A172 (cell line): ENCODE results near the gene PLOD3. TPM values are rescaled to one million over a fixed set of nuclear protein-coding genes. Genes with fewer than 3 reads are reported as not detected.
"Not testable (repeated sequence)": the region's sequence is repeated elsewhere in the genome, so short reads cannot be mapped to it uniquely, and the experiment has no call there.

ENCODE experiments used
- DNase-seq: peaks from one replicate; pipeline ENCODE4 v3.0.0-alpha.2; 2015; ENCODE audit warnings: low spot score
- total RNA-seq: library from RNA; depleted of rRNA; stranded (reverse); fragments of >200 nt; shearing (Covaris generic); gene quantifications from 2 replicates; pipeline ENCODE4 v1.2.3, GENCODE V29; 2014

The PLOD3 gene
- total RNA-seq, 1 experiment from 2014 or later: 105 TPM

DNA sequence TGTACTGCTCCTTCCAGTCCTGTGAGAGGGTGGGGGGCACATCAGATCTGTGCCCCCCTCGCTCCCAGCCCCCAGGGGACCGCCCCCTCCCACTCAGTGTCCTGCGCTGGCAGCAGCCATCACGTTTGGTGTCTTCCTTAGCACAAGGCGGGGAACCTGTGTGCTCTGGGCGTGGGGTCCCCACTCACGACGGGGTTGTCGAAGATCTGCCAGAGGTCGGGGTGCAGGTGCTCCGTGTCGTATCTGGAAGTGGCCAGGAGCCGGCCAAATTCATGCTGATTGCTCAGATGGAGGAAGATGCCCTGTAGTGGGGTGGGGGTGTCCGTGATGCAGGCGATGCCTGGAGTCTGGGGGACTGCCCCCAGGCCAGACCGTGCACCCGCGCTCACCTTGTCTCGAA lies 7.2 kb downstream of the PLOD3 start:
- DNase-seq: no peak

DNA sequence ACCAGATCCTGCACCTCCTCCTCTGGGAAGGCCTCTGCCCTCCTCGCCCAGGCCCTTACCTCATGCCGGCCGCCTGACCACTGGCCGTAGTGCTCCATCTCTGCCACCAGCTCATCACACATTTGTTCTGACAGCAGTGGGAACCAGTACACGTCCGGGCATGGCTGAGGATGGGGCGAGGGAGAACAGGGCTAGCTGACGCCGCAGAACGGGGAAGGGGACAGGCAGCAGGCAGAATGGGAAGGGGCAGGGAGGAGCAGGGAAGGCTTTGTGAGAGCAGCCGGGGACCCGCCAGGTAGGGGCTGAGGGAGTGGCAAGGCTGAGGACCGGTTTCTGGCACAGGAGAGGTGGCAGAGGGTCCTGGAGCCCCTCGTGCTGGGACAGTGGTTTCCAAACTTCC lies 8.6 kb downstream of the PLOD3 start:
- DNase-seq: no peak

DNA sequence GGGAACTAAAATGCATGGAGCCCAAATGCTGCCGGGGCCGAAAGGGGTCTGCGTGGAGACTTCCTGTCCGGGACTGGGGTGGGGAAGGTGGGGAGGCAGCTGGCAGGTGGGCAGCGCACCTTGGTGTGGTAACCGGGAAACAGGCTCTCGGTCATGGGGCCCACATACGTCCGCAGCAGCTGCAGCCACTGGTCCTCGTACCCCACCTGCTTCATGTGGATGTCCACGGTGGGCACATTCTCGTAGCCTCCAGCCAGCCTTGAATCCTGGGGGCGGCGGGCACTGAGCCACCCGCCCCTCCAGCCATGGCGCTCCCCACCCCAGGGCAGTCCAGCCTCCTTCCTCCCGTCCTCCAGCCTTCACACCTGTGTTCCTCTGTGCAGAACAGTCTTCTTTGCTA lies 9.9 kb downstream of the PLOD3 start:
- no peak for DNase-seq

DNA sequence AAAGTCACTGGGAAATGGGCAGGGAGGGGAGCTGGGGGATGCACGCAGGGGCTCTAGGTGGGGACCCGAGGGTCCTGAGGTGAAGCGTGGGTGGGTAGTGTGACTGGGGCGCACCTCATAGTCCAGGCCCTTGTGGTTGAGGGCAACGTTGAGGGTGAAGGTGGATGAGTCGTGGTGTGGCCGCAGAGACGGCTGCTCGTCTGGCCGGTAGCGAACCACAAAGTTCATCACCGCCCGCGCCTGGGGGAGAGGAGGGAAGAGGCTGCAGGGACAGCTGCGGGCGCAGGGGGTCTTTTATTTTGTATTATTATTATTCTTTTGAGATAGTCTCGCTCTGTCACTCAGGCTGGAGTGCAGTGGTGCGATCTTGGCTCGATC lies 10.7 kb downstream of the PLOD3 start:
- no peak for DNase-seq

DNA sequence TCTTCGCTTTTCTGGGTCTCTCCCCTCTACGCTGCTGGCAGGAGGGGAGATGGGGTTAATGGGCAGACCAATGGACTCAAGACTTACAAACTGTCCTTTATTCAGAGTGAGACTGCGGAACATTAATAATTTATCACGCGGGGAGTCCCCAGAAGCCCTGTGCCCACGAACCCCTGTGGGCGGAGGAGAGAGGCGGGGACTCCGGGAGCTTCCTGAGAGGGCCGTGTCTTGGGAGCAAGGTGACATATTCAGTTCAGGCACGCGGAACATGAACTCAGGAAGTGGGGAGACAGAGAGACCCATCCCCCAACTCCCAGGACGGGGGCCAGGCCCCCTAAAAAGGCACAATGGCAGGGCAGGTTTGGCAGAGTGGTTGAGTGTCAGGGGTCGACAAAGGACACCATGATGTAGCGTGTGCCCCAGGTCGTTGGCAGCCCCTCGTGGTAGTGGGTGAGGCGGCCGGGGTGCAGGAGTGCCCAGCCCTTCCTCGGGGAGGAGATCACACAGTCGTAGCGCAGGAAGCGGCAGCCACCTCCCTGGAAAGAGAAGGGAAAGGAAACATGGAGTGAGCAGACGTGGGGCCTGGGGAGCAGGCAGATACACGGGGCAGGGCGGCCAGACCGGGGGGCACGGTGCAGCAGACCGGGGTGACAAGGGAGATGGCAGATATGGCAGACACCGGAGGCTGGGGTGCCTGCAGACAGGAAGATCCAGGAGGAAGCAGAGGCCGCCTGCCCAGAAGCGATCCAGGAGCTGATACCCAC lies 11.3 kb downstream of the PLOD3 start:
- DNase-seq: no peak

DNA sequence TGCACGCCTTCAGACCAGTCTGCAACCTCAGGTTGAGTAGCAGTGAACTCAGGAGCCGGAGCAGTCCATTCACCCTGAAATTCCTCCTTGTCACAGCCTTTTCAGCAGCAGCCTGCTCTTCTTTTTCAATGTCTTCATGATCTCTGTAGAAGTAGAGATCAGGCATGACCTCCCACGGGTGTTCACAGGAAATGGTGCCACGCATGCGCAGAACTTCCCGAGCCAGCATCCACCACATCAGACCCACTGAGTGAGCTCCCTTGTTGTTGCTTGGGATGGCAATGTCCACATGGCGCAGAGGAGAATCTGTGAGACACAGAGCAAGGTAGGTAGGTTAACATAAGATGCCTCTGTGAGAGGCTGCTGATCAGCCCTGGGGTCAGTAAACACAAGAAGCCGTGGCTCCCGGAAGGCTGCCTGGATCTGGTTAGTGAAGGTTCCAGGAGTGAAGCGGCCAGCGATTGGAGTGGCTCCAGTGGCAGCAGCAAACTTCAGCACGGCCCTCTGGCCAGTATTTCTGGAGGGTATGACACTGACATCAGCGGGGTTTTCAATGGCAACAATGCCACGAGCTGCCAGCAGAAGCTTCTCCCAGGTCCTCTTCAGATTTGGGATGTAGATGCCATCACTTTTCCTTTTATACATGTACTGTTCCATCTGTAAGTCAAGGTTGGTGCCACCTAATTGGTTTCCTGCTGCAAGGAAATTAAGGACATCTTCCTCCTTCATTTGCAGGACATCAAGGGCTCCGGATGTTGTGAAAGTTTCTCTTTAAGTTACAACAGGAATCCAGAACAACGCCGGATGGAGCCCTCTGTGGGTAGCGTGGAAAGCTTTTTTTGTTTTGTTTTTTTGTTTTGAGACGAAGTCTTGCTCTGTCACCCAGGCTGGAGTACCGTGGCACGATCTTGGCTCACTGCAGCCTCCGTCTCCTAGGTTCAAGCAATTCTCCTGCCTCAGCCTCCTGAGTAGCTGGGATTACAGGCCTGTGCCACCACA lies 13.3 kb downstream of the PLOD3 start:
- DNase-seq: not testable (repeated sequence)

DNA sequence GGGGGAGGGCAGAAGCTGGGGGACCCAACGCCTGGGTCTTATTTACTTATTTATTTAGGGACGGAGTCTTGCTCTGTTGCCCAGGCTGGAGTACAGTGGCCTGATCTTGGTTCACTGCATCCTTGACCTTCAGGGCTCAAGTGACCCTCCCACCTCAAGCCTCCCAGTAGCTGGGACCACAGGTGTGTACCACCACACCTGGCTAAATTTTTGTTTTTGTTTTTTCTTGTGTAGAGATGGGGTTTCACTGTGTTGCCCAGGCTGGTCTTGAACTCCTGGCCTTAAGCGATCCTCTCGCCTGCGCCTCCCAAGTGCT lies 14.8 kb downstream of the PLOD3 start:
- no peak for DNase-seq

DNA sequence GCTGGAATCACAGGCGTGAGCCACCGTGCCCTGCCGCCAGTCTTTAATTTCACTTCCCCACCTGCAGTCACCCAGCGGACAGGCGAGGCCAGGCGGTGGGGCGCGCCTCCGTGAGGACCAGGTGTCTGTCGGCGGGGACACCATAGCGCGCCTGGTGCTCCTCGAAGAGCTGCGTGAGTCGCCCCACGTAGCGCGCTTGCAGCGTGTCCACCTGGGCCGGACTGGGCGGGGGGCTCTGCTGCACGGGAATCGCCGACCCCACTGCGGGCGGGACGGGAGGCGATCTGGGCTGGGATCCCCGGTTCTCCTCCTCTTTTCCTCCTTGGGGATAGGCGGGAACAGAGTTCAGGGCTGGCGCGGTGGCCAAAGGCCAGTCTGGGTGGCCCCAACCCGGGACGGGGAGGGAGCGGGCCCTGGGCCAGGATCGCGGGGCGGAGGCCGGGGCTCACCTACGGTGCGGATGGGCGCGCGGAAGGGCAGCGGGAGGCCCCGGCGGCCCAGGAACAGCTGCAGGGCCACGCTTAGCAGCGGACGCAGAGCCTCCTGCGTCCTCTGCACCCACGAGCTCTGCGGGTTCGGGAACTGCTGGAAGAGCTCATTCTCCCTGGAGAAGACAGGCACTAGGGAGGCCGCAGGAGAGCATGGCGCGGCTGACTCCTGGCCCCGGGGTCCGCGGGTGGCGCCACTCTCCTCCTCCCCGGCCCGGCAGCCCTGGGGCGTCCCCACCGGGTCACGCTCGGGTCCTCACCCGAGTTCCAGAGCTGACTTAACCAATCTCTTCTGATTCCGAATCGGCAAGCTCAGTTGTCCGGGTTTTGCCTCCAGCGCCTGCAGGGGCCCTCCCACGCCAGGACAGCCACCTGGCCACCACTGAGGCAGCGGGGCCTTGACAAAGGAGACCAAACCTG lies 15.4 kb downstream of the PLOD3 start:
- no peak for DNase-seq

DNA sequence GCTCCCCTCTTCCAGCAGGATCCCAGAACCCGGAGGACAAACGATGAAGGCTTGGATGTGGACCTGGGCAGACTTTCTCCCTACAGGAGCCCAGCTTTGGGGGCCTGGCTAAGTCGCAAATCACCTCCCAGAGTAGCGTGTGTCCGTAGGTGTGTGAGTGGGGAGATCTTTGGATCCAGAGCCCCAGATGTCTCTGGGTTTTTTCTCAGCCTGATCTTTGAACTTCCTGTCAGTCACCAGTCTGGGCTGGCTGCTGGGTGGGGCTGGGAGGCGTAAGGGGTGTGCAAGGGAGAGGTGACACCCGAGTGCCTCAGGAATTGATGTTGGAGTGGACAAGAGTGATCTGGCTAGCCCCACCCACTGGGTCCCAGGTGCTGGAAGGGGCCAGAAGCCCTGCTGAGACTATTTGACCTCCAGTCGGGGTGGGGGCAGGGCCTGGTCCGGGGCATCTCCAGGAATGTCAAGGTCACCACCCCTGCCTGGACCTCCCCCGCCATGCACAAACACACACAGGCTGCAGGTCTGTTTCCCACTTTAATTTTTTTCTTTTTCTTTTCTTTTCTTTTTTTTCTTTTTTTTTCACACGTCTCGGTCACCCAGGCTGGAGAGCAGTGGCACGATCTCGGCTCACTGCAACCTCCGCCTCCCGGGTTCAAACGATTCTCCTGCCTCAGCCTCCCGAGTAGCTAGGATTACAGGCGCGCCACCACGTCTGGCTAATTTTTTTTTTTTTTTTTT lies 16.4 kb downstream of the PLOD3 start, which contains the start of gene MOGAT3:
MOGAT3 (minus strand) TSS at position 175 of the 738 bp plus-strand sequence. CDS start 182 bp downstream, outside the sequence.
- DNase-seq: no peak

DNA sequence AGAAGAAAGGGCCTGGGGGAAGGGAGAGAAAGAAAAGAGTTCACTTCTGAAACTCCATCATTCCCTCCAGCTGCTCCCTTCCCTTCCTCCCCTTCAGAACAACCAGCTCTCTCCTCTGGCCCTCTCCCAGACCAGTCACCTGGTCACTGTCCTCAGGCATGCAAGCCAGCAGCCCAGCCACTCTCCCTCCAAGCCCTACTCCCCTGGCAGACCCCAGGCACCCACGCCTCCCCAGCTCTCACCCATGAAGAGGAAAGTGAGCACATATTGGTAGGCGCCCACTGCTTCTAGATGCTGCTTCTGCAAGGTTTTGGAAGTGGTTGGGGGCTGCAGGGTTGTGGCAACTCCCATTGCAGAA lies 16.9 kb downstream of the PLOD3 start:
- no peak for DNase-seq

DNA sequence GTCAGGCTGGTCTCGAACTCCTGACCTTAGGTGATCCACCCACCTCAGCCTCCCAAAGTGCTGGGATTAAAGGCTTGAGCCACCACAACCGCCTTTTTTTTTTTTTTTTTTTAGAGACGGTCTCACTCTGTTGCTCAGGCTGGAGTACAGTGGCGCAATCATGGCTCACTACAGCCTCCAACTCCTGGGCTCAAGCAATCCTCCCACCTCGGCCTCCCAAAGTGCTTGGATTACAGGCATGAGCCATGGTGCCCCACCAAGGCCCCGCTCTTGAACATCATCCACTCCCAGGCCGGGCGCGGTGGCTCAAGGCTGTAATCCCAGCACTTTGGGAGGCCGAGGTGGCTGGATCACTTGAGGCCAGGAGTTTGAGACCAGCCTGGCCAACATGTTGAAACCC lies 17.9 kb downstream of the PLOD3 start:
- not testable (repeated sequence) for DNase-seq

DNA sequence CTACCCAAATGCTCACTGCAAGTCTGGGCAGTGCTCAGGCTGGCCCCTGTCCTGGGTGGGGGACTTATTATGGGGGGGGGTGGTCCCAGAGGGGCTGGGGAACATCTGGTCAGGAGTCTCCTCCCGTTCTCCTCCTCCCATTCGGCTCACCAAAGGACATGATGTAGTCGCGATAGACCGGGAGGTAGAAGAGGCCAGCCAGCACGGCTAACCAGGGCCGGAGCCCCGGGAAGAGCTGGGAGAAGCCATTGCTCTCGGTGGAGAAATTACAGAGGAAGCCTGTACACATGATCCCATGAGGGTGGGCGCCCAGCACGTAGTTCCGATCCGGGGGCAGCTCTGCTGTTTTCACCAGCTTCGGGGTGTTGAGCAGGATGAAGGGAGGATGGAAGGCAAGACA lies 18.9 kb downstream of the PLOD3 start:
- DNase-seq: no peak

DNA sequence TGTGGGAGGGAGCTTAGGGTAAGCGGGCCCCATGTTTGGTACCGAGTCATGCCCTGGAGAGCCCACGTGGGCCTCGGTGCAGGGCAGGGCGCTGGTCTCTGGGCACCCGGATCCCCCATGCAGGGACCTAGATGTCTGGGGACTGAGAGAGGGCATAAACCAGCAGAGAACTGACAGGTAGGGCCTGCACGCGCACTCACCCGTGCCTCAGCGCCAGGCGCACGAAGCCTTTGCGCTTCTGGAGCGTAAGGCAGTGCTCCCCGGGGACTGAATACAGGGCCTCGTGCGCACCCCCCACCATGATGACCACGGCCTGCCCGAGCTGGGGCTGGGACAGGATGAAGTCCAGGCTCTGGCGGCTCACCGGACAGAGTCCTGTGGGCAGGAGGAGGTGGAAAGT lies 19.4 kb downstream of the PLOD3 start:
- no peak for DNase-seq

DNA sequence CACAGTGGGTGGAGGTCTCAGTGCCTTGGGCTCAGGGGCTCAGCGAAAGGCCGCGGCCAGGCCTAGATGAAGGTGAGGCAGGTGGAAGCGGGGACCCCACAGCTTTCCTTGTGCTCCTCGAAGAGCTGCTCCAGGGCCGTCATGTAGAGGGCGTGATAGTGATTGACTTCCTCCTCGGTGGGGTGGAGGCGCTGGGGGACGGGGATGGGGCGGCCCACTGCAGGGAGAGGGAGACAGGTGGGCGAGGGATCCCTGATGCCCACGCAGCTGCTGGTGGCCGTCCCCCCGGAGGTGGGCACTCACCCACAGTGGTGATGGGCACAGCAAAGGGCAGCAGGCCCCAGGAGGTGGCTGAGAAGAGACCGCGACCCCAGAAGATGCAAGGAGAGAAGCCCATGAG lies 21.5 kb downstream of the PLOD3 start:
- DNase-seq: no peak

DNA sequence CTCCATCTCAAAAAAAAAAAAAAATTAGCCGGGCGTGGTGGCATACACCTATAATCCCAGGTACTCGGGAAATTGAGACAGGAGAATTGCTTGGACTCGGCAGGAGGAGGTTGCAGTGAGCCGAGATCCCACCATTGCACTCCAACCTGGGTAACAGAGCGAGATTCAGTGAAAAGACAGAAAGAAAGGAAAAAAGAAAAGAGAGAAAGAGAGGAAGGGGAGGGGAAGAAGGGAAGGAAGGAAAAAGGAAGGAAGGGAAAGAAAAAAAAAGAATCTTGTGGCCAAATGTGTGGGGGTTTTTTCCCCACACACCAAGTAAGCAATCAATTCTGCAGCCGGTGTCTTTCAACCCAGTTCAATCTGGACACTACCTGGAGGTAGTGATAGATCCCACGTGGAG lies 28.3 kb downstream of the PLOD3 start:
- no peak for DNase-seq

DNA sequence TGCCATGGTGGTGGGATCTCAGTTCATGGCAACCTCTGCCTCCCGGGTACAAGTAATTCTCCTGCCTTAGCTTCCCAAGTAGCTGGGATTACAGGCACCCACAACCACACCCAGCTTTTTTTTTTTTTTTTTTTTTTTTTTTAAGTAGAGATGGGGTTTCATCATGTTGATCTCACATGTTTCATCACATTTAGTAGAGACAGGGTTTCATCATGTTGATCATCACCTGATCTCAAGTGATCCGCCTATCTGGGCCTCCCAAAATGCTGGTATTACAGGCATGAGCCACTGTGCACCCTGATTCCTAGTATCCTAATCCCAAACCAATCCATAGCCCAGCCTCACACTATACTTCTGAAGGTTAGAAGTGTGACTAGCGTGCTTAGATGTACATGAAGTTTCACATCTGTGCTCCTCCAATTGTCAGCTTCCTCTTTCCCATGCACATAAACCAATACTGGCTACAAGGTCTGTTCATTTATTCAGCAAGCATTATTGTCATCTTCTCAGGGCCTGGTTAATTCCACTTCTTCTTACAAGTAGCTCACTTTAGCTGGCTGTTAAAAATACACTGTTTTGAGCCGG lies 30.4 kb downstream of the PLOD3 start:
- DNase-seq: no peak

DNA sequence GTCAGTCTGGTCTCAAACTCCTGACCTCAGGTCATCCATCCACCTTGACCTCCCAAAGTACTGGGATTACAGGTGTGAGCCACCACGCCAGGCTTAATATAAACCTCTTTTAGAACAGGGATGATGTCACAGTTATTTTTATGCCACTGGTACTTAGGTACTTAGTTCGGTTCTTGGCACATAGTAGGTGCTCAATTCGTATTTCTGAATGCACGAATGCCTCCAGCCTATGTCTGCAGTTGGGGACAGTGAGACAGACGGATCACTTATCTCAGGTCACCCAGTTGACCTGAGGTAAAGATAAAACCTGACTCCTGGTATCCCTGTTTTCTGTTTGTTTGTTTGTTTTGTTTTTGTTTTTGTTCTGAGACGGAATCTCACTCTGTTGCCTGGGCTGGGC lies 31.2 kb downstream of the PLOD3 start:
- no peak for DNase-seq

DNA sequence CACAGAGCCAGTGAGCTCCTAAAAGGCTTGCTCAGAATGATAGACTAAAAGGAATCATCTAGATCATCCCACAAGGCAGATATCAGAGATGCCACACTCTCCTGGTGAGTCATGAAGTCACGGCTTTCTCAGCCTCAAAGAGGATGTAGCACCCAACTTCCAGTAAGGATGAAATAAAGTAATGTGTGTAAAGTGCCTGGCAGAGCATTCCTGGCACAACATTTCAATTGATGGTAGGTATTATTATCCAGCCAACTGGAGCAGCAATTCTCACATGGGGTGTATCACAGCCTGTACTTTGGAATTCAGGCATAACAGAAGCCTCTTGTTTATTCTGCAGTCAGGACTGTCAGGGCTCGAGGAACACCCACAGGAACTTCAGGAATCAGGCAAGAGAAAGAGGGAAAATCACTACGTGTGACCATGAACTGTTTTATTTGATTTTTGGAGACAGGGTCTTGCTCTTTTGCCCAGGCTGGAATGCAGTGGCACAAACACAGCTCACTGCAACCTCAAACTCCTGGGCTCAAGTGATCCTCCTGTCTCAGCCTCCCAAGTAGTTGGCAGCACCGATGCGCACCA lies 32.0 kb downstream of the PLOD3 start:
- DNase-seq: peak; percentile 84

DNA sequence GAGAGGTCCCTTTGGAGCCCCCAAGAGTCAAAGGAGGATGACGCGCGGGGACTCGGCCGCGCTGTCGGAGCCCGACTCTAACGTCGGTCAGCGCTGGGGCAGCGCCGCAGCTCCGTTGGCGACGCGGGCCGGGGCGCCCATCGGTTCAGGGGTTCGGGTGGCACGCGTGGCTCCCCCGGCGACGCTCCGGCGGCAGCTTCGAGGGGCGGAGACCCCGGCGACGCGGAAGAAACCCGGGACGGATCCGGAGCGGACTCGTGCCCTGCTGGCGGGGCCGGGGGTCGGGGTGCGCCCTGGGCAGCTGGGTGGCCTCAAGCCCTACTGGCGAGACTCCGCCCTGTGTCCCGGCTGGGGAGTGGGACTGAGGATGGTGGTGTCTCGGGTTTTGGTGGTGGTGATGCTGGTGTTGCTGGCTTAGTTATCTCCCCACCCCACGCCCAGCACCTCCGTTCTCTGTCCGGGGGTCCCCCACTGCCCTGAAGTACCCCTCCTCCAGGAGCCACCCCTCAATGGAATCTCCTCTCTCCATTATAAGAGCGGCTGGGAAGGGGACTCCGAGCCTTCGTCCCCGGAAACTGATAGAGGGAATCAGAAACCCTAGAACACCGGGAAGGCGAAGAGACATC lies 37.1 kb downstream of the PLOD3 start, which contains the start of gene NAT16:
NAT16 (minus strand) TSS at position 164 of the 626 bp plus-strand sequence. CDS start 5,486 bp downstream, outside the sequence.
- DNase-seq: no peak

DNA sequence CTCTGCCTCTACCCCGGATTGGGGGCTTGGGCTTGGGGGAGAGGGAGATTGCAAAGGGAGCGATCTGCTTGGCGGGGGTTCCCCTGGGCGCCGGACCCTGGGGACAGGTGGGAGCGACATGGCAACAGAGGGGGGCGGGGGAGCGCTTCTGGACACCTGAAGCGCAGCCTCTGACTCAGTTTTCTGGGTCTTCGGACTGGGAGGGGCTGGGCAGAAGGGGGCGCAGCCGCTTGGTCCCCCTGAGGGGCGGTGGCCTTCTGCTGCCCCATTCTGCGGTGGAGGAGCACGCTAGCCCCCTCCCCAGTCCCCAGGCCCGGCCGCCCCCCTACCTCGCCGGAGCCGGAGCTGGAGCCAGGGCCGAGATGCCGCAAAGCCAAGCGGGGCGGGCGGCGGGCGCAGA lies 37.7 kb downstream of the PLOD3 start:
- DNase-seq: no peak
